ENCODE results near the gene AR. TPM values are rescaled to one million over a fixed set of nuclear protein-coding genes. Genes with fewer than 3 reads are reported as not detected.

AR gene
- polyA plus RNA-seq, 1 experiment, result 13.1 TPM

DNA sequence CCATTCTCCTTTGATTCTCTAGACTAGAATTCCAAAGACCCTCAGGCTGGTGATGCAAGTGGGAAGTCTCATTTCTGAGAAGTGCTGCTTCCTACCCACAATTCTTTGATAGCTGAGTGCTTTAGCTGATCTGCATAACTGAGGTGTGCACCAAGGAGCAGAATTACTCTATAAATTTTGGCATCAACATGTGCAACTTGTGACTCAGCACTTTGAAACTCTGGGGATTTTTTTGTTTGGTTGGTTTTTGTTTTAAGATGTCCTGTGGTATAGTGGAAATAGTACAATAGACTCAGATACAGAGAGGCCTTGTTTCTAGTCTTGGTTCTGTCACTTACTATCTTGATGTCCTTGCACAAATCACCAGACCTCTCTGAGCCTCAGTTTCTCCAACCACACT, 148.4 kb downstream of the AR start:
- DNase-seq (ENCODE audit: low read depth, low spot score), result peak; percentile 7
- Histone ChIP-seq H3K4me3 (ENCODE audit: low read depth, low read length) (no peak overlapping the region), H3K27ac (ENCODE audit: low read depth, low read length) (peak overlapping the region; percentile 65), H3K9me3 (ENCODE audit: control insufficient read depth, insufficient read depth, low read length) (no peaks in the 10 kb centered on the region), H3K27me3 (ENCODE audit: control insufficient read depth, insufficient read depth, low read length) (no peaks in the 10 kb centered on the region)
- POLR2A ChIA-PET, result no interaction called here
- CTCF ChIA-PET, result no interaction called here
- TF ChIP-seq, protein P1, sequence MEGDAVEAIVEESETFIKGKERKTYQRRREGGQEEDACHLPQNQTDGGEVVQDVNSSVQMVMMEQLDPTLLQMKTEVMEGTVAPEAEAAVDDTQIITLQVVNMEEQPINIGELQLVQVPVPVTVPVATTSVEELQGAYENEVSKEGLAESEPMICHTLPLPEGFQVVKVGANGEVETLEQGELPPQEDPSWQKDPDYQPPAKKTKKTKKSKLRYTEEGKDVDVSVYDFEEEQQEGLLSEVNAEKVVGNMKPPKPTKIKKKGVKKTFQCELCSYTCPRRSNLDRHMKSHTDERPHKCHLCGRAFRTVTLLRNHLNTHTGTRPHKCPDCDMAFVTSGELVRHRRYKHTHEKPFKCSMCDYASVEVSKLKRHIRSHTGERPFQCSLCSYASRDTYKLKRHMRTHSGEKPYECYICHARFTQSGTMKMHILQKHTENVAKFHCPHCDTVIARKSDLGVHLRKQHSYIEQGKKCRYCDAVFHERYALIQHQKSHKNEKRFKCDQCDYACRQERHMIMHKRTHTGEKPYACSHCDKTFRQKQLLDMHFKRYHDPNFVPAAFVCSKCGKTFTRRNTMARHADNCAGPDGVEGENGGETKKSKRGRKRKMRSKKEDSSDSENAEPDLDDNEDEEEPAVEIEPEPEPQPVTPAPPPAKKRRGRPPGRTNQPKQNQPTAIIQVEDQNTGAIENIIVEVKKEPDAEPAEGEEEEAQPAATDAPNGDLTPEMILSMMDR (IDR thresholded peaks at IDR 0.05; ENCODE audit: low read depth, low read length), result no peak

DNA sequence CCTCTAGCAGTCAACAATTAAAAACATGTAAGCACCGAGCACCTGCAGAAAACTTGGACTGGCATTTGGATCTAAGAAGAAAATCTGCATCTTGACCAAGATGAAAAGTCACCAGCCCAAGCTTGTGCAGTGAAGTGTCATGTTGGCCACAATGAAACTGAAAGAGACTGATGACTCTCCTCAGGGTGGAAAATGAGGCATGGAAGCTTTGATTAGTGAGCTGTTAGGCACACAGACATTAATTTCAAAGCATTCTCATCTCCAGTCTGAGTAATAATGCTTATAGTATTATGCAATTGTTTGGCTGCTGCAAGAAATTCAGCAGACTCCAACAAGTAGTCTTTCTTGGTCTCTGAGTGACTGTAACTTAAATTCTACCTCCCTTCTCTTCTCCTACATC, 150.1 kb downstream of the AR start:
- ChIA-PET CTCF (no interaction called here), POLR2A (no interaction called here)

DNA sequence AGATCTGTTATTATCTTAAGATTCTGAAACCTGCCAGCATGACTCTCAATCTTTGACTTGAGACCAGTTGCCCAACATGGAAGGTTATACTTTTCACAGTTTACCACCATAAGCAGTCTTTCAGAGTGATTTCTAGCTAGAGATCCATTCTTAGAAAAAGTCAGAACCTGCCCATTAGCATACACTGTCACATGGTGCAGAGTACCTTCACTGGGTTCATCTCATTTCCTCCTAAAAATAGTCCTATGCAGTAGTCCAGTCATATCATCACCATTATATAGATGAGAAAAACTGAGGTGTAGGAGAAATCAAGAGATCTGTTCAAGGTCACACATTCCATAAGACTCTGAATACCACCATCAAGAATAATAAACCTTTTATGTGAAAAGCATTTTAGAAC, 153.6 kb downstream of the AR start:
- no peak overlapping the region for H3K27ac ChIP-seq (ENCODE audit: low read depth, low read length)
- CTCF ChIA-PET, result no interaction called here
- H3K9me3 ChIP-seq (ENCODE audit: control insufficient read depth, insufficient read depth, low read length), result no peaks in the 10 kb centered on the region
- TF ChIP-seq, protein P1 (IDR thresholded peaks at IDR 0.05; ENCODE audit: low read depth, low read length), result no peak
- no peak overlapping the region for H3K4me3 ChIP-seq (ENCODE audit: low read depth, low read length)
- POLR2A ChIA-PET, result no interaction called here
- no peak for DNase-seq (ENCODE audit: low read depth, low spot score)
- no peaks in the 10 kb centered on the region for H3K27me3 ChIP-seq (ENCODE audit: control insufficient read depth, insufficient read depth, low read length)

More for the DNA sequence above, 150.1 kb downstream of the AR start:
- TF ChIP-seq, protein P1 (IDR thresholded peaks at IDR 0.05; ENCODE audit: low read depth, low read length), result no peak
- Histone ChIP-seq H3K9me3 (ENCODE audit: control insufficient read depth, insufficient read depth, low read length) (no peaks in the 10 kb centered on the region), H3K4me3 (ENCODE audit: low read depth, low read length) (no peak overlapping the region), H3K27me3 (ENCODE audit: control insufficient read depth, insufficient read depth, low read length) (no peaks in the 10 kb centered on the region), H3K27ac (ENCODE audit: low read depth, low read length) (no peak overlapping the region)
- DNase-seq (ENCODE audit: low read depth, low spot score), result no peak

DNA sequence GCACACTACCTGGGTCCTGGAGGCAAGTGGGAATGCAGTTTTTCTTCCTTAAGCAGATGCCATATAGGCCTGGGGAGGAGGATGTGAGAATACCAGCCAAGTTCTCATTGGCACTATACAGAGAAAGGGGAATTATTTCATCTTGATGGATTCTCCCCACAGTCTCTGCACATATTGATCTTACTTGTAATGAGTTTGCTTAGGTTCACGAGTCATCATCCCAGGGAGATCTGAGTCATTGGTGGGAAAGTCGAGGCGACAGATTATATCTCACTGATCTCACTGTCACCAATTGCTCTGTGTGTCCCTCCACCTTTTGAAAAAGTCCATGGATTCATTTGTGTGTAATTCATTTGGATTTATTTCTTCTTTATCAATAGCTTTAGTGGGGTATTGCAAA, 156.8 kb downstream of the AR start:
- POLR2A ChIA-PET, result no interaction called here
- no peaks in the 10 kb centered on the region for H3K27me3 ChIP-seq (ENCODE audit: control insufficient read depth, insufficient read depth, low read length)
- TF ChIP-seq, protein P1 (IDR thresholded peaks at IDR 0.05; ENCODE audit: low read depth, low read length), result no peak
- CTCF ChIA-PET, result no interaction called here
- DNase-seq (ENCODE audit: low read depth, low spot score), result no peak
- no peak overlapping the region for H3K4me3 ChIP-seq (ENCODE audit: low read depth, low read length)
- H3K9me3 ChIP-seq (ENCODE audit: control insufficient read depth, insufficient read depth, low read length), result no peaks in the 10 kb centered on the region
- H3K27ac ChIP-seq (ENCODE audit: low read depth, low read length), result no peak overlapping the region

DNA sequence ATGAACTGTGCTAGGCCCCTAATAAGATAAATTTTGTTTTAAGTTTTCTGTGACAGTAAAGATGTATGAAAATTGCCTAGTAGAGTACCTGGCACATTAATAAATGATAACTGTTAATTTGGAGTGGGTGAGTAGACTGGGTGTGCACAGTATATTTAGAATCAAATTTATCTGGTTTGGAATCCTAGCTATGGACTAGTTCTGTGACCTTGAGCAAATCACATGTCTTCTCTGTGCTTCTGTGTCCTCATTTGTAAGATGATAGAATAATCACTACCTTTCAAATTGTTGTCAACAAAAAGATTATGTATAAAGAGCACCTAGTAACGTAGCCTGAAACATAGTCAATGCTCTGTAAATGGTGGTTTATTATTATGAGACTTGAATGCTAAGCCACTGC, 170.2 kb downstream of the AR start:
- Histone ChIP-seq H3K4me3 (ENCODE audit: low read depth, low read length) (no peak overlapping the region), H3K9me3 (ENCODE audit: control insufficient read depth, insufficient read depth, low read length) (no peaks in the 10 kb centered on the region; the same call in 1 of the 2 replicates), H3K27me3 (ENCODE audit: control insufficient read depth, insufficient read depth, low read length) (no peaks in the 10 kb centered on the region), H3K27ac (ENCODE audit: low read depth, low read length) (no peak overlapping the region)
- no peak for DNase-seq (ENCODE audit: low read depth, low spot score)
- POLR2A ChIA-PET, result no interaction called here
- CTCF ChIA-PET, result no interaction called here
- TF ChIP-seq, protein P1 (IDR thresholded peaks at IDR 0.05; ENCODE audit: low read depth, low read length), result no peak
